Smooth muscle cell (in vitro differentiated cells): ENCODE data around the gene HSPA12A. TPM values are rescaled to one million over a fixed set of nuclear protein-coding genes. Genes with fewer than 3 reads are reported as not detected.

Source experiments
- DNase-seq: peaks from one replicate; lab custom pipeline; 2025; ENCODE audit not compliant: unreplicated experiment; lab: John Stamatoyannopoulos, UW
- H2AFZ ChIP-seq: fragments of 200-600 bp; sonication (generic); 2 replicates; pipeline ENCODE4 v1.6.0; 2016; ENCODE audit warnings: antibody characterized with exemption, low read depth, mild to moderate bottlenecking
- H3F3A ChIP-seq: fragments of 200-600 bp; sonication (generic); 2 replicates; pipeline ENCODE4 v1.6.0; 2017; ENCODE audit warnings: antibody characterized with exemption, low read depth
- H3K27ac ChIP-seq: fragments of 200-600 bp; sonication (generic); 2 replicates; pipeline ENCODE4 v1.5.1; 2016; ENCODE audit warnings: low read depth, mild to moderate bottlenecking
- H3K27me3 ChIP-seq: fragments of 200-600 bp; sonication (generic); 2 replicates; pipeline ENCODE4 v1.6.1; 2016; ENCODE audit warnings: low read depth, mild to moderate bottlenecking
- H3K36me3 ChIP-seq: fragments of 200-600 bp; sonication (generic); 2 replicates; pipeline ENCODE4 v1.5.1; 2016; ENCODE audit warnings: low read depth
- H3K4me1 ChIP-seq: fragments of 200-600 bp; sonication (generic); 2 replicates; pipeline ENCODE4 v1.5.1; 2016; ENCODE audit warnings: low read depth
- H3K4me2 ChIP-seq: fragments of 200-600 bp; sonication (generic); 2 replicates; pipeline ENCODE4 v1.6.0; 2016; ENCODE audit warnings: mild to moderate bottlenecking
- H3K4me3 ChIP-seq: fragments of 200-600 bp; sonication (generic); 2 replicates; pipeline ENCODE4 v1.5.1; 2016; ENCODE audit warnings: mild to moderate bottlenecking
- H3K79me2 ChIP-seq: fragments of 200-600 bp; sonication (generic); 2 replicates; pipeline ENCODE4 v1.6.0; 2016; ENCODE audit warnings: low read depth, mild to moderate bottlenecking
- H3K9ac ChIP-seq: fragments of 200-600 bp; sonication (generic); 2 replicates; pipeline ENCODE4 v1.6.0; 2016; ENCODE audit warnings: low read depth
- H3K9me3 ChIP-seq: fragments of 200-600 bp; sonication (generic); replicated peaks from 2 replicates; pipeline ENCODE4 v1.5.1; 2016; ENCODE audit warnings: low read depth
- H4K20me1 ChIP-seq: fragments of 200-600 bp; sonication (generic); 2 replicates; pipeline ENCODE4 v1.6.0; 2016; ENCODE audit warnings: low read depth
- CTCF ChIP-seq: fragments of 200-600 bp; sonication (generic); IDR thresholded peaks from 2 replicates; pipeline ENCODE4 v1.5.1; 2017; ENCODE audit warnings: borderline replicate concordance, mild to moderate bottlenecking, antibody characterized with exemption; ENCODE audit not compliant: insufficient read depth, poor library complexity, severe bottlenecking
- WGBS: methylation state at CpG from one replicate; pipeline ENCODE4 v1.1.7; 2016; ENCODE audit warnings: low lambda C conversion rate; 5-methylcytosine and 5-hydroxymethylcytosine counted together
- polyA plus RNA-seq: library from polyadenylated mRNA; unstranded; fragments of >200 nt; fragmentation: Nextera tagmentation; extraction: Ambion mirVana; gene quantifications from 2 replicates; pipeline ENCODE4 v1.2.1, GENCODE V29; 2016
- total RNA-seq: library from RNA; depleted of rRNA; stranded (reverse); fragments of >200 nt; gene quantifications from 2 replicates; pipeline ENCODE4 v1.2.3, GENCODE V29; 2014

Gene HSPA12A
- total RNA-seq (3.9 and 6.4 TPM in 2 replicates), polyA plus RNA-seq (4.3 and 5.3 TPM in 2 replicates)

GRCh38 chr10:116742367-116743265, at the start of gene HSPA12A:
Gene HSPA12A, minus strand, starts transcription at chr10:116742566. Its CDS starts 97 bp downstream, at chr10:116742469.
- no peaks in the 10 kb centered on the region for H3K9me3 ChIP-seq
- H3K9ac ChIP-seq = peak within 1 kb of the TSS; percentile 93
- no peak for TF ChIP-seq CTCF
- H2AFZ ChIP-seq = peak within 1 kb of the TSS; percentile 94
- peak within 1 kb of the TSS; percentile 89 for H3K27ac ChIP-seq
- peaks cover 28% of the 10 kb centered on the region for H4K20me1 ChIP-seq
- H3K4me2 ChIP-seq = peak within 1 kb of the TSS; percentile 98
- under 1% methylated on average over 33 of the region's 114 CpGs for WGBS
- H3F3A ChIP-seq = no peaks in the 10 kb centered on the region
- H3K79me2 ChIP-seq = no peaks in the 10 kb centered on the region
- H3K27me3 ChIP-seq = peaks cover 18% of the 10 kb centered on the region
- H3K4me3 ChIP-seq = peak within 1 kb of the TSS; percentile 89
- DNase-seq = peak; percentile 83
- H3K36me3 ChIP-seq = no peaks in the 10 kb centered on the region
- peaks cover 7% of the 10 kb centered on the region for H3K4me1 ChIP-seq

GRCh38 chr10:116791241-116791640, 48.9 kb upstream of the HSPA12A start:
- Histone ChIP-seq H3K9ac (no peak overlapping the region), H3K79me2 (no peaks in the 10 kb centered on the region), H3F3A (no peaks in the 10 kb centered on the region), H3K36me3 (no peaks in the 10 kb centered on the region), H3K4me2 (no peak overlapping the region), H3K27ac (no peak overlapping the region), H3K9me3 (no peaks in the 10 kb centered on the region), H4K20me1 (no peaks in the 10 kb centered on the region), H3K4me3 (no peak overlapping the region), H3K27me3 (peaks cover 10% of the 10 kb centered on the region), H3K4me1 (peaks cover 3% of the 10 kb centered on the region), H2AFZ (no peak overlapping the region)
- no peak for DNase-seq
- 96% methylated on average over 2 of the region's 2 CpGs for WGBS
- no peak for TF ChIP-seq CTCF

- H3K27ac ChIP-seq = no peak overlapping the region
- peak overlapping the region; percentile 90 for H2AFZ ChIP-seq
- no peaks in the 10 kb centered on the region for H3K9me3 ChIP-seq
- H3K27me3 ChIP-seq = peaks cover 3% of the 10 kb centered on the region
- no peaks in the 10 kb centered on the region for H3K79me2 ChIP-seq
- H3K4me3 ChIP-seq = peak overlapping the region; percentile 42
- 11% methylated on average over 29 of the region's 29 CpGs for WGBS
- no peaks in the 10 kb centered on the region for H4K20me1 ChIP-seq
- TF ChIP-seq CTCF = peak; percentile 94
- H3F3A ChIP-seq = no peaks in the 10 kb centered on the region
- DNase-seq = peak; percentile 68
- H3K36me3 ChIP-seq = no peaks in the 10 kb centered on the region
- peak overlapping the region; percentile 91 for H3K4me2 ChIP-seq
- H3K4me1 ChIP-seq = peaks cover 3% of the 10 kb centered on the region
- H3K9ac ChIP-seq = no peak overlapping the region
Observed at GRCh38 chr10:116787893-116788665, 45.7 kb upstream of the HSPA12A start.
